MM.1S (cell line): ENCODE measurements around the gene FOXL3.

Source experiments
- DNase-seq: peaks from one replicate; pipeline ENCODE4 v3.0.0-alpha.2; 2015
- H2AFZ ChIP-seq: fragments of 300-600 bp; sonication (generic); 2 replicates; pipeline ENCODE4 v1.6.0; 2016; ENCODE audit warnings: antibody characterized with exemption, low read length
- H3F3A ChIP-seq: fragments of 300-600 bp; sonication (generic); 2 replicates; pipeline ENCODE4 v1.6.1; 2016; ENCODE audit warnings: mild to moderate bottlenecking, antibody characterized with exemption, low read length, moderate library complexity, mixed read lengths; ENCODE audit not compliant: insufficient read depth
- H3K27ac ChIP-seq: fragments of 300-600 bp; sonication (generic); 2 replicates; pipeline ENCODE4 v1.5.1; 2016; ENCODE audit warnings: mild to moderate bottlenecking, low read length
- H3K27me3 ChIP-seq: fragments of 300-600 bp; sonication (generic); replicated peaks from 2 replicates; pipeline ENCODE4 v1.6.0; 2016; ENCODE audit warnings: low read length; ENCODE audit not compliant: insufficient read depth
- H3K36me3 ChIP-seq: fragments of 300-600 bp; sonication (generic); replicated peaks from 2 replicates; pipeline ENCODE4 v1.6.1; 2016; ENCODE audit warnings: mild to moderate bottlenecking, low read length, mixed read lengths; ENCODE audit not compliant: insufficient read depth
- H3K4me1 ChIP-seq: fragments of 300-600 bp; sonication (generic); 2 replicates; pipeline ENCODE4 v1.6.1; 2016; ENCODE audit warnings: low read length, mixed read lengths
- H3K4me2 ChIP-seq: fragments of 300-600 bp; sonication (generic); 2 replicates; pipeline ENCODE4 v1.6.0; 2016; ENCODE audit warnings: low read depth, low read length
- H3K4me3 ChIP-seq: fragments of 300-600 bp; sonication (generic); 2 replicates; pipeline ENCODE4 v1.5.1; 2016; ENCODE audit warnings: low read length, mixed read lengths
- H3K79me2 ChIP-seq: fragments of 300-600 bp; sonication (generic); 2 replicates; pipeline ENCODE4 v1.6.1; 2016; ENCODE audit warnings: mixed run types, low read length, mixed read lengths
- H3K9ac ChIP-seq: fragments of 300-600 bp; sonication (generic); 2 replicates; pipeline ENCODE4 v1.6.1; 2016; ENCODE audit warnings: low read length, mixed read lengths
- H3K9me2 ChIP-seq: fragments of 300-600 bp; sonication (generic); replicated peaks from 2 replicates; pipeline ENCODE4 v1.6.1; 2016; ENCODE audit warnings: mild to moderate bottlenecking, low read length, mixed read lengths; ENCODE audit not compliant: insufficient read depth
- H3K9me3 ChIP-seq: fragments of 300-600 bp; sonication (generic); replicated peaks from 2 replicates; pipeline ENCODE4 v1.6.1; 2016; ENCODE audit warnings: mild to moderate bottlenecking, low read length, mixed read lengths; ENCODE audit not compliant: insufficient read depth
- H4K20me1 ChIP-seq: fragments of 300-600 bp; sonication (generic); 2 replicates; pipeline ENCODE4 v1.6.1; 2016; ENCODE audit warnings: mild to moderate bottlenecking, low read length, moderate library complexity, mixed read lengths; ENCODE audit not compliant: insufficient read depth
- CTCF ChIP-seq: fragments of 300-600 bp; sonication (generic); IDR thresholded peaks from 2 replicates; pipeline ENCODE4 v1.5.1; 2016; ENCODE audit warnings: antibody characterized with exemption, low read length, mixed read lengths
- EZH2 ChIP-seq: fragments of 300-600 bp; sonication (generic); optimal IDR thresholded peaks from 2 replicates; pipeline ENCODE3; 2017; ENCODE audit warnings: low read depth, mild to moderate bottlenecking, antibody characterized with exemption, low read length, mixed read lengths
- EZH2phosphoT487 ChIP-seq: fragments of 300-600 bp; sonication (generic); IDR thresholded peaks from 2 replicates; pipeline ENCODE4 v1.6.1; 2018; ENCODE audit warnings: antibody characterized with exemption, low read length

FOXL3 gene

GRCh38 chr7:289209-289755 is 688 bp upstream of the FOXL3 start:
- Histone ChIP-seq H3K4me3 (no peak overlapping the region), H3K36me3 (no peaks in the 10 kb centered on the region), H3K4me2 (no peak overlapping the region), H3K9me3 (no peaks in the 10 kb centered on the region), H3K9ac (no peak overlapping the region), H4K20me1 (no peaks in the 10 kb centered on the region), H3K27ac (no peak overlapping the region), H3F3A (no peaks in the 10 kb centered on the region), H3K79me2 (no peaks in the 10 kb centered on the region), H3K9me2 (no peaks in the 10 kb centered on the region), H2AFZ (no peak overlapping the region), H3K4me1 (no peaks in the 10 kb centered on the region), H3K27me3 (peaks cover 3% of the 10 kb centered on the region; the same call in 1 of the 2 replicates)
- TF ChIP-seq EZH2 (no peak), EZH2phosphoT487 (no peak)
- DNase-seq: no peak

- H3K79me2 ChIP-seq: no peaks in the 10 kb centered on the region
- no peak overlapping the region for H3K4me3 ChIP-seq
- no peaks in the 10 kb centered on the region for H3K36me3 ChIP-seq
- no peaks in the 10 kb centered on the region for H3K9me2 ChIP-seq
- H3K27me3 ChIP-seq: peaks cover 1% of the 10 kb centered on the region; the same call in 1 of the 2 replicates
- no peak overlapping the region for H3K9ac ChIP-seq
- no peaks in the 10 kb centered on the region for H4K20me1 ChIP-seq
- no peaks in the 10 kb centered on the region for H3K9me3 ChIP-seq
- H3F3A ChIP-seq: no peaks in the 10 kb centered on the region
- H3K4me2 ChIP-seq: no peak overlapping the region
- no peak overlapping the region for H3K27ac ChIP-seq
- TF ChIP-seq CTCF (no peak), EZH2 (no peak), EZH2phosphoT487 (no peak)
- no peak for DNase-seq
- H2AFZ ChIP-seq: no peak overlapping the region
- no peaks in the 10 kb centered on the region for H3K4me1 ChIP-seq
These were observed 793 bp downstream of the FOXL3 start for GRCh38 chr7:290554-291372.

- no peak overlapping the region for H3K4me3 ChIP-seq
- DNase-seq: no peak
- no peak overlapping the region for H3K27ac ChIP-seq
- H3K9me2 ChIP-seq: no peaks in the 10 kb centered on the region
- H3K27me3 ChIP-seq: no peaks in the 10 kb centered on the region
- H3F3A ChIP-seq: no peaks in the 10 kb centered on the region
- H3K9ac ChIP-seq: no peak overlapping the region
- no peak overlapping the region for H3K4me2 ChIP-seq
- no peak overlapping the region for H2AFZ ChIP-seq
- TF ChIP-seq EZH2: no peak
- TF ChIP-seq CTCF: no peak
- TF ChIP-seq EZH2phosphoT487: no peak
- no peaks in the 10 kb centered on the region for H3K79me2 ChIP-seq
- H3K9me3 ChIP-seq: no peaks in the 10 kb centered on the region
- H3K4me1 ChIP-seq: no peaks in the 10 kb centered on the region
- no peaks in the 10 kb centered on the region for H4K20me1 ChIP-seq
- H3K36me3 ChIP-seq: no peaks in the 10 kb centered on the region
These were observed 1.6 kb downstream of the FOXL3 start for GRCh38 chr7:291373-292092.
